Uterus (tissue), 2 donors: ENCODE measurements around the gene AMBRA1.

Source experiments
- CTCF ChIP-seq, 4 experiments: fragments of 200-600 bp in 2 of 4; fragments of 450-650 bp in 2 of 4; sonication (generic) in 2 of 4; IDR thresholded peaks; one replicate each; pipeline ENCODE4 v1.5.1; 2016 to 2019; ENCODE audit warnings: antibody characterized with exemption in 4 of 4, mild to moderate bottlenecking in 2 of 4, moderate library complexity in 1 of 4
- POLR2A ChIP-seq, 2 donors: fragments of 450-650 bp; IDR thresholded peaks; one replicate each; pipeline ENCODE4 v1.6.1; 2016; ENCODE audit warnings: antibody characterized with exemption in 2 of 2, mild to moderate bottlenecking in 1 of 2, moderate library complexity in 1 of 2

- no peak for TF ChIP-seq CTCF (IDR thresholded peaks at IDR 0.05)
- no peak for TF ChIP-seq POLR2A (IDR thresholded peaks at IDR 0.05)
Observed at GRCh38 chr11:46523290-46523689, 70.5 kb downstream of the AMBRA1 start.
